Epithelial cell of esophagus (primary cell): ENCODE data around the gene RRP15.

Experiments
- DNase-seq: peaks from one replicate; pipeline ENCODE4 v3.0.0; 2010; ENCODE audit warnings: low read depth
- H3K4me3 ChIP-seq: 2 replicates; pipeline ENCODE4 v1.5.1; 2011; ENCODE audit warnings: mild to moderate bottlenecking, low read length, control low read depth
- CTCF ChIP-seq: IDR thresholded peaks from 2 replicates; pipeline ENCODE4 v1.5.1; 2011; ENCODE audit warnings: low read depth, mild to moderate bottlenecking, low read length, control low read depth, inconsistent platforms; ENCODE audit not compliant: insufficient read depth; ENCODE audit errors: missing control alignments

RRP15 gene

DNA sequence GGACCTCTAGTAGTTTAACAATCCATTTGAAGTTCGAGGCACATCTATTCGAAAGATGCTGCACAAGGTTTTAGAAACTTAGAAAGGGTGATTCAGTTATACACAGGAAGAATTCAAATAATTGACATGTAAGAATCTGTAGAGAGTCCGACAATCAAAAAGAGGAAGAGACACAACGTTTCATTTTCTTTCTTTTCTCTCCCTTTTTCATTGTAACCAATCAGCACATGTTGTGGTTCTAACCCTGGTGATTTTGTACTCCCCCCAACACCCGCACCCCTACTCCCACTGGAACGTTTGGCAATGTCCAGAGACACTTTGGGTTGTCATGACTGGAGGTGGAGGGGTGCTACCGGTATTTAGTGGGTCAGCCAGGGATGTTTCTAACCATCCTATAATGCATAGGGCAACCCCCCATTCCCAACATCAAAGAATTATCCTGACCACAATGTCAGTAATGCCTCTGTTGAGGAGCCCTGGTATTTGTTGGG is 65.0 kb downstream of the RRP15 start:
- H3K4me3 ChIP-seq: no peak overlapping the region
- no peak for DNase-seq
- no peak for TF ChIP-seq CTCF

DNA sequence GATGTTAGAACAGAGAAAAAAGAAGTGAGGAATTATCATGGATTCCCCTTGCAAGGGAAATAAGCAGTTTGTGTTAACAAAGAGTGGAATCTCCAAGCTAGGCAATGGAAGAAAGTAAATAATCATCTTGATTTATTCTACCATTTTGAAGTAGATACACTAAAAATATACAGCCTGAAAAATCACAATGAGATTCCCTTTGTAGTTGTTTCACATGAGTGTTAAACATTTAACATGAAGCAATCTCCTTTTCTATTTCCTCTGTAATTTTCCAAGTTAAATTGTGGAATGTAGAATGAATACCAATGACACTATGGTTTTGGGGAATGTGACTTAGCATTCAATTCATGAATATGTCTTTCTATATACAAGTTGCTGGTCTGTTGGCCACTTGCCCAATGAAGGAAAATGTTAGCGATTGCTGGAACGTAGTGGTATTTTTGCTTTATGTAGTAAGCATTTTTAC is 65.7 kb downstream of the RRP15 start:
- H3K4me3 ChIP-seq: no peak overlapping the region
- no peak for TF ChIP-seq CTCF
- no peak for DNase-seq

GRCh38 chr1:218351391-218352074 is 66.4 kb downstream of the RRP15 start:
- H3K4me3 ChIP-seq: no peak overlapping the region
- DNase-seq: peak; percentile 26
- TF ChIP-seq CTCF: peak; percentile 13

- no peak overlapping the region for H3K4me3 ChIP-seq
- DNase-seq: no peak
- no peak for TF ChIP-seq CTCF
Observed at GRCh38 chr1:218352075-218352438, 67.0 kb downstream of the RRP15 start.

DNA sequence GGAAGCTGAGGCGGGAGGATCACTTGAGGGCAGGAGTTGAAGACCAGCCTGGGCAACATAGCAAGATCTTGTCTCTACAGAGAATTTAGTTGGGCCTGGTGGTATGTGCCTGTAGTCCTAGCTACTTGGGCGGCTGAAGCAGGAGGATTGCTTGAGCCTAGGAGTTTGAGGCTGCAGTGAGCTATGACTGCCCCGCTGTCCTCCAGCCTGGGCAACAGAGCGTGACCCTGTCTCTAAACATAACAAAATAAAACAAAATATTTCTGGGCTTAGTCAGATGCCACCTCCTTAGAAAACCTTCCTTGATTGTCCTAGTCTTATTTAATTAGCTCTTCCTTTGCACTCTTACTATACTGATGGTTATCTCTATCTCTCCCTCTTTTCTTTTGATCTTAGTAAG is 68.6 kb downstream of the RRP15 start:
- TF ChIP-seq CTCF: no peak
- no peak for DNase-seq
- H3K4me3 ChIP-seq: no peak overlapping the region

GRCh38 chr1:218355278-218355677 is 70.2 kb downstream of the RRP15 start:
- TF ChIP-seq CTCF: no peak
- DNase-seq: no peak
- no peak overlapping the region for H3K4me3 ChIP-seq
